Mesendoderm (in vitro differentiated cells): ENCODE measurements around the gene ABCC1.
A peak's percentile ranks its signal among the peaks of the same experiment; 100 is the strongest.

Experiments used
- DNase-seq: peaks from one replicate; pipeline ENCODE4 v3.0.0; 2013
- H2AK5ac ChIP-seq: 2 replicates; pipeline ENCODE4 v1.6.1; 2013; ENCODE audit warnings: low read length, inconsistent platforms
- H2BK120ac ChIP-seq: 2 replicates; pipeline ENCODE4 v1.6.1; 2013; ENCODE audit warnings: low read depth, mild to moderate bottlenecking, low read length, moderate library complexity, mixed read lengths
- H2BK15ac ChIP-seq: replicated peaks from 2 replicates; pipeline ENCODE4 v1.6.1; 2013; ENCODE audit warnings: low read depth, mild to moderate bottlenecking, moderate library complexity
- H2BK5ac ChIP-seq: 2 replicates; pipeline ENCODE4 v1.6.1; 2013; ENCODE audit warnings: low read length, inconsistent platforms
- H3K18ac ChIP-seq: 2 replicates; pipeline ENCODE4 v1.6.1; 2013; ENCODE audit warnings: mild to moderate bottlenecking, low read length, mixed read lengths
- H3K23ac ChIP-seq: one replicate; pipeline ENCODE4 v1.6.1; 2013; ENCODE audit warnings: low read length
- H3K27ac ChIP-seq: 2 replicates; pipeline ENCODE4 v1.5.1; 2013; ENCODE audit warnings: low read depth, mild to moderate bottlenecking, inconsistent platforms, low read length, moderate library complexity
- H3K27me3 ChIP-seq: 2 replicates; pipeline ENCODE4 v1.6.1; 2013; ENCODE audit warnings: low read length, control low read depth, mild to moderate bottlenecking, inconsistent platforms; ENCODE audit not compliant: insufficient read depth, poor library complexity
- H3K36me3 ChIP-seq: 2 replicates; pipeline ENCODE4 v1.6.1; 2013; ENCODE audit warnings: low read length, inconsistent platforms; ENCODE audit not compliant: control insufficient read depth, insufficient read depth
- H3K4ac ChIP-seq: one replicate; pipeline ENCODE4 v1.6.1; 2013; ENCODE audit warnings: low read depth, mild to moderate bottlenecking, low read length, moderate library complexity
- H3K4me1 ChIP-seq: 2 replicates; pipeline ENCODE4 v1.6.1; 2013; ENCODE audit warnings: low read depth, low read length, inconsistent platforms; ENCODE audit not compliant: control insufficient read depth
- H3K4me2 ChIP-seq: 2 replicates; pipeline ENCODE4 v1.6.1; 2013; ENCODE audit warnings: low read length
- H3K4me3 ChIP-seq: 2 replicates; pipeline ENCODE4 v1.5.1; 2013; ENCODE audit warnings: mild to moderate bottlenecking, low read length
- H3K56ac ChIP-seq: one replicate; pipeline ENCODE4 v1.6.1; 2013; ENCODE audit warnings: low read length
- H3K79me1 ChIP-seq: 2 replicates; pipeline ENCODE4 v1.6.1; 2013; ENCODE audit warnings: low read length, inconsistent platforms
- H3K79me2 ChIP-seq: 2 replicates; pipeline ENCODE4 v1.6.1; 2013; ENCODE audit warnings: mild to moderate bottlenecking, low read length; ENCODE audit not compliant: control insufficient read depth, insufficient read depth
- H3K9ac ChIP-seq: 2 replicates; pipeline ENCODE4 v1.6.1; 2013; ENCODE audit warnings: low read length, inconsistent platforms
- H4K5ac ChIP-seq: one replicate; pipeline ENCODE4 v1.6.1; 2013; ENCODE audit warnings: low read length
- H4K8ac ChIP-seq: one replicate; pipeline ENCODE4 v1.6.1; 2013; ENCODE audit warnings: low read depth, mild to moderate bottlenecking, control low read depth, low read length, moderate library complexity
- WGBS: extraction: QIAGEN DNeasy Blood & Tissue Kit; methylation state at CpG from one replicate; pipeline ENCODE4 v1.1.7; 2013; ENCODE audit warnings: low lambda C conversion rate, missing lambda C conversion rate; ENCODE audit not compliant: insufficient coverage; ENCODE audit errors: extremely low coverage; 5-methylcytosine and 5-hydroxymethylcytosine counted together

The ABCC1 gene

DNA sequence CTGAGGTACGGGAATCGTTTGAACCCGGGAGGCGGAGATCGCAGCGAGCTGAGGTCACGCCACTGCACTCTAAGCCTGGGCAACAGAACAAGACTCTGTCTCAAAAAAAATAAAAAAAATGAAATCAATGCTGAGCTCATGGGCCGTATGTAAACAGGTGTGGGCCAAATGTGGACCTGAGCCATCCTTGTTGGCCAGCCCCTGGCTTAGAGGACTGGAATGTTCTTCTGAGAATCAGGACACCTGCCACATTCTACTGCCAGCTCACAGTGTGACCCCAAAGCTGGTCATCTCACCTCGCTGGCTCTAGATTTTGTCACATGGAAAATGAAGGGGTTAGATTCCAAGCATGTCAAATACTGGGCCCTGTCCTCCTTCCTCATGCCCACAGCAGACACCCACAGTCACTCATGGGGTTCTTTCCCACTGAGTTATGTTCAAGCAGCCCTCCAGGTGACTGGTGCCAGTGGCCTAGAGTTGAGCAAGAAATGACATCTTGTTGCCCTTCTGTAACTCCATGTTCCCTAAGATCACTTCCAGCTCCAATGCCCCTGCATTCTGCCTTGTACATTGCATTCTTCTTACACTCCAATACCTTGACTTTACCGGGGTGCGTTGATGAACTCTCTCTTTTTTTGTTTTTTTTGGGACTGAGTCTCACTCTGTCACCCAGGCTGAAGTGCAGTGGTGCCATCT lies 110.6 kb downstream of the ABCC1 start:
- no peak overlapping the region for H4K5ac ChIP-seq
- no CpG with 5 or more reads among the region's 11 CpGs for WGBS
- no peak overlapping the region for H3K27ac ChIP-seq
- H3K18ac ChIP-seq = no peak overlapping the region
- H3K4me2 ChIP-seq = no peak overlapping the region
- H2BK5ac ChIP-seq = no peak overlapping the region
- no peak overlapping the region for H3K23ac ChIP-seq
- H2AK5ac ChIP-seq = no peak overlapping the region
- DNase-seq = no peak
- no peak overlapping the region for H3K9ac ChIP-seq
- no peaks in the 10 kb centered on the region for H3K4me1 ChIP-seq
- H3K4me3 ChIP-seq = no peak overlapping the region
- no peak overlapping the region for H3K56ac ChIP-seq
- no peak overlapping the region for H4K8ac ChIP-seq
- no peaks in the 10 kb centered on the region for H3K79me1 ChIP-seq
- H2BK15ac ChIP-seq = no peak overlapping the region
- H3K79me2 ChIP-seq = no peaks in the 10 kb centered on the region
- no peak overlapping the region for H2BK120ac ChIP-seq
- no peaks in the 10 kb centered on the region for H3K27me3 ChIP-seq
- no peak overlapping the region for H3K4ac ChIP-seq
- peaks cover 4% of the 10 kb centered on the region for H3K36me3 ChIP-seq

DNA sequence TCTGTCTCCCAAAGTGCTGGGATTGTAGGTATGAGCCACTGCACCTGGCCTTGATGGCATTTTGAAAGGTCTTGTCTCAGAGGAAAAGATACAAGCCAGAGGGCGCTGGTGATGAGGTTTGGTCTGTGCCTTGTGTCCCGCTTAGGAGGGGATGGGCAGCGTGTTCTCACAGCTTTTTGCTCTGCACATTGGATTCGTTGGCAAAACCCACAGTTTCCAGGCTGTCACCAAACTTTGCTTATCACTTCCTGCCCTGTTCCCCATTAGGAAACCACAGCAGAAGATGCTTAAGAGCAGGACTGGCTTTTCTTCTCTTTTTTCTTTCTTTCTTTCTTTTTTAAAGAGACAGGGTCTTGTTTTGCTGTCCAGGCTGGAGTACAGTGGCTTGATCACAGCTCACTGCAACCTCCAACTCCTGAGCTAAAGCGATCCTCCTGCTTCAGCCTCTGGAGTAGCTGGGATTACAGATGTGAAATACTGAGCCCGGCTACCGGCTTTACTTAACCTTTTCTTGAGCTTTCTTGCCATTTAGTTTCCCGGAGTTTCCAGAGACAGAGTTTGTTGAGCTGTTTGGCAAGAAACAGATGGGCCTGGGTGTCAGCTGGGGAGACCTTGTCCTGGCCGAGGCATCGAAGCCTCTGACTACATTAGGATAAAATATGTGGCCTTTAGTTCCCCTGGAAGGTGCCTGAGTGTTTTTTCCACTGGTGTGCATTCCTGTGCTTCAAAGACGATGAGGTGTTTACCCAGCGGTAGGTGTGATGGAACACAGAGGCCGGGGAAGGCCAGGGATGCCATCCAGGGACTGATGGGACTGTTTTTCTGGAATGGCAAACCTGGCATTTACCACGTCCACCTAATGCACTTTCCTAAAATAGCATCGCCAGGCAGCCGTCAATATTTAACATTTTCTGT lies 112.9 kb downstream of the ABCC1 start:
- no peak overlapping the region for H4K5ac ChIP-seq
- no CpG with 5 or more reads among the region's 16 CpGs for WGBS
- H3K4me3 ChIP-seq = no peak overlapping the region
- H3K9ac ChIP-seq = no peak overlapping the region
- no peak overlapping the region for H3K23ac ChIP-seq
- H3K27ac ChIP-seq = no peak overlapping the region
- no peaks in the 10 kb centered on the region for H3K79me1 ChIP-seq
- H3K27me3 ChIP-seq = no peaks in the 10 kb centered on the region
- no peak overlapping the region for H2BK5ac ChIP-seq
- peak; percentile 11 for DNase-seq
- H3K36me3 ChIP-seq = peaks cover 4% of the 10 kb centered on the region
- H4K8ac ChIP-seq = no peak overlapping the region
- no peaks in the 10 kb centered on the region for H3K4me1 ChIP-seq
- H3K18ac ChIP-seq = no peak overlapping the region
- H3K4me2 ChIP-seq = no peak overlapping the region
- no peak overlapping the region for H2BK15ac ChIP-seq
- H3K56ac ChIP-seq = no peak overlapping the region
- no peak overlapping the region for H2AK5ac ChIP-seq
- H3K79me2 ChIP-seq = no peaks in the 10 kb centered on the region
- H2BK120ac ChIP-seq = no peak overlapping the region
- H3K4ac ChIP-seq = no peak overlapping the region

DNA sequence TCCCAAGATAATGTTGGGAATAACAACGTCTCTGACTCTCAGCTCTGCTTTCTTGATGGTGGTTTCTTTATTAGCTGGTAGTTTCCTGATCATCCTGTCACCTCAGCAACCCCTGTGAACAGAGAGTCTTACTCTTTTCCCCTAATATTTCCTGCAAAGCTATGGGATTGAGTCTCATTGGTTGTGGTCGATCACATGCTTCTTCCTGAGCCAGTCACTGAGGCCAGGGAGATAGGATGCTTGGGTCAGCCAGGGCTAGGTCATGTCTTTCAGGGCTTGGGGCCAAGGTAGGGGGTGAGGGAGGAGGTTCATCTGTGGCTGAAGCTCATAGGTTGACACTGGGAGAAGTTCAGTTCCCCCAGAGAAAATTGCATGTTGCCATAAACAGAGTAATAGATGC lies 114.3 kb downstream of the ABCC1 start:
- Histone ChIP-seq H3K4me2 (no peak overlapping the region), H3K9ac (no peak overlapping the region), H3K27ac (no peak overlapping the region), H2AK5ac (no peak overlapping the region), H3K4me3 (no peak overlapping the region), H4K5ac (no peak overlapping the region), H3K79me1 (no peaks in the 10 kb centered on the region), H3K4ac (no peak overlapping the region), H2BK120ac (no peak overlapping the region), H3K27me3 (no peaks in the 10 kb centered on the region), H3K23ac (no peak overlapping the region), H2BK5ac (no peak overlapping the region), H2BK15ac (no peak overlapping the region), H3K36me3 (peaks cover 7% of the 10 kb centered on the region), H3K4me1 (no peaks in the 10 kb centered on the region), H3K56ac (no peak overlapping the region), H3K79me2 (no peaks in the 10 kb centered on the region), H4K8ac (no peak overlapping the region), H3K18ac (no peak overlapping the region)
- no peak for DNase-seq
- no CpG with 5 or more reads among the region's 2 CpGs for WGBS

DNA sequence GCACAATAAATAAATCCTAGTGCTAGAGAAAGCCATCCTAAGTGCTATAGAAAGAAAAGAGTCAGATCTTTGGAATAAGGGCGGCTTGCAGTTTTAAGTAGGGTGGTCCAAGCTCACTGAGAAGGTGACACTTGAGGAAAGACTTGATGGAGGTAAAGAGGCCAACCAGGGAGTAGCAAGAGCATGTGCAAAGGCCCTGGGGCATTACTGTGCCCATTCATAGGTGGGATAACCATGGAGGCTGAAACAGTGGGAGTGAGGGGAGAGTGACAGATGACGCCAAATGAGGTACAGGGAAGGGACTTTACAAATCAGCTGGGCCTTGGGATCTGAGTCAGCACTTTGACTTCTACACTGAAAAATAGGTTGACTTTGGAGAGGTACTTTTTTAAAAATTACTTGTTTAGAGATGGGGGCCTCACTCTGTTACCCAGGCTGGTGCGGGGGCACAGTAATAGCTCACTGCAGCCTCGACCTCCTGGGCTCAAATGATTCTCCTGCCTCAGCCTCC lies 115.5 kb downstream of the ABCC1 start:
- no CpG with 5 or more reads among the region's 4 CpGs for WGBS

DNA sequence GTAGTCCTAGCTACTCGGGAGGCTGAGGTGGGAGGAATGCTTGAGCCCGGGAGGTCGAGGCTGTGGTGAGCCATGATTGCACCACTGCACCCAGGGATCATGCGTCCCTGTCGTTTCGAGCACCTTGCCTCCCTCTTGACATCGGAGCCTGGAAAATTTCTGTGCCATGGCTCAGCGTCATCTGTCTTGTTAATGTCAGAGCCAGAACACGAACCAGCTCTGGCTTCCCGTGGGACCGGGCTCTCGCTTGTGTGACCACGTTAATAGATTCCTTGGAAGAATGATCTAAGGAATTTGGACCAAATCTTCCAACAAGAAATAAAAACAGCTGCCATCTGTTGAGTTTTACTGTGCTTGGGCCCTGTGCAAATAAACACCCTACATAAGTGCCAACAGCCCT lies 117.7 kb downstream of the ABCC1 start:
- Histone ChIP-seq H3K27ac (no peak overlapping the region), H2BK5ac (no peak overlapping the region), H3K4ac (no peak overlapping the region), H3K56ac (no peak overlapping the region), H3K9ac (no peak overlapping the region), H3K79me1 (no peaks in the 10 kb centered on the region), H2BK15ac (no peak overlapping the region), H3K4me3 (no peak overlapping the region), H3K18ac (no peak overlapping the region), H3K79me2 (no peaks in the 10 kb centered on the region), H4K8ac (no peak overlapping the region), H3K4me2 (no peak overlapping the region), H3K4me1 (no peaks in the 10 kb centered on the region), H2BK120ac (no peak overlapping the region), H3K36me3 (peaks cover 6% of the 10 kb centered on the region), H3K23ac (no peak overlapping the region), H3K27me3 (no peaks in the 10 kb centered on the region), H4K5ac (no peak overlapping the region), H2AK5ac (no peak overlapping the region)
- no peak for DNase-seq
- no CpG with 5 or more reads among the region's 13 CpGs for WGBS

More for the DNA sequence above, 115.5 kb downstream of the ABCC1 start:
- no peak overlapping the region for H2BK5ac ChIP-seq
- H3K27ac ChIP-seq = no peak overlapping the region
- no peak overlapping the region for H2AK5ac ChIP-seq
- peaks cover 7% of the 10 kb centered on the region for H3K36me3 ChIP-seq
- H3K56ac ChIP-seq = no peak overlapping the region
- no peaks in the 10 kb centered on the region for H3K27me3 ChIP-seq
- no peak overlapping the region for H3K4me3 ChIP-seq
- H3K4ac ChIP-seq = no peak overlapping the region
- no peak for DNase-seq
- no peak overlapping the region for H4K8ac ChIP-seq
- no peak overlapping the region for H2BK120ac ChIP-seq
- H3K23ac ChIP-seq = no peak overlapping the region
- no peaks in the 10 kb centered on the region for H3K79me1 ChIP-seq
- H3K9ac ChIP-seq = no peak overlapping the region
- no peak overlapping the region for H3K18ac ChIP-seq
- no peaks in the 10 kb centered on the region for H3K4me1 ChIP-seq
- no peak overlapping the region for H2BK15ac ChIP-seq
- no peak overlapping the region for H4K5ac ChIP-seq
- H3K4me2 ChIP-seq = no peak overlapping the region
- no peaks in the 10 kb centered on the region for H3K79me2 ChIP-seq
